H1 (cell line): ENCODE results near the gene DKK3.

Source experiments
- EP300 ChIP-seq, 2 experiments: IDR thresholded peaks; 1 replicate in 1 of 2; 2 replicates in 1 of 2; pipeline ENCODE4 v1.6.1; 2011 to 2012; ENCODE audit warnings: low read depth in 2 of 2, low read length in 2 of 2, mild to moderate bottlenecking in 2 of 2, borderline replicate concordance in 1 of 2, inconsistent platforms in 1 of 2, moderate library complexity in 1 of 2
- TF ChIP-seq, protein P1 (sequence below), 3 experiments: IDR thresholded peaks; 1 replicate in 2 of 3; 2 replicates in 1 of 3; pipeline versions ENCODE4 v1.5.1 to v1.6.1; 2011; ENCODE audit warnings: low read length in 3 of 3, mild to moderate bottlenecking in 3 of 3, inconsistent platforms in 2 of 3, low read depth in 1 of 3, moderate library complexity in 1 of 3; ENCODE audit not compliant: insufficient read depth in 1 of 3; ENCODE audit errors: control extremely low read depth in 1 of 3

DNA sequence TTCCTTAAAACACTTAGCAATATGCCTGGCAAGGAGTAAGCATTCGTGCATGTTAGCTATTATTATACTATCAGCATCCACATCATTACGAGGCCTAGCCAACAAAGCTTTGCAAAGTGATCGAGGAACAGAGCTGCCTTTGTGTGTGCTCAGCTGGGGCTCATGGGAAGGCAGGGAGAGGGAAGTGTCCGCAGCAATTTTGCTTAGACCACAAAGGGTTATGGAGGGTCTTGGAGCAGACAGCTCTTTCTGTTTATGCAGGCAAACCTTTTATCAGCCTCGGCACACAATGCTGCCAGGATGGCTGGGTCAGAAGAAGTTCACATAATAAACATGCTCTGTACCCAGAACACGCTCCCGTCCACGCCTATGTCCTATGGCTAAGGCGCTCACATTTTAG is 10.9 kb upstream of the DKK3 start:
- TF ChIP-seq EP300 (IDR thresholded peaks at IDR 0.05; ENCODE audit: borderline replicate concordance in 1 of 2, low read depth in 2 of 2, low read length in 2 of 2): no peak
- TF ChIP-seq, protein P1, sequence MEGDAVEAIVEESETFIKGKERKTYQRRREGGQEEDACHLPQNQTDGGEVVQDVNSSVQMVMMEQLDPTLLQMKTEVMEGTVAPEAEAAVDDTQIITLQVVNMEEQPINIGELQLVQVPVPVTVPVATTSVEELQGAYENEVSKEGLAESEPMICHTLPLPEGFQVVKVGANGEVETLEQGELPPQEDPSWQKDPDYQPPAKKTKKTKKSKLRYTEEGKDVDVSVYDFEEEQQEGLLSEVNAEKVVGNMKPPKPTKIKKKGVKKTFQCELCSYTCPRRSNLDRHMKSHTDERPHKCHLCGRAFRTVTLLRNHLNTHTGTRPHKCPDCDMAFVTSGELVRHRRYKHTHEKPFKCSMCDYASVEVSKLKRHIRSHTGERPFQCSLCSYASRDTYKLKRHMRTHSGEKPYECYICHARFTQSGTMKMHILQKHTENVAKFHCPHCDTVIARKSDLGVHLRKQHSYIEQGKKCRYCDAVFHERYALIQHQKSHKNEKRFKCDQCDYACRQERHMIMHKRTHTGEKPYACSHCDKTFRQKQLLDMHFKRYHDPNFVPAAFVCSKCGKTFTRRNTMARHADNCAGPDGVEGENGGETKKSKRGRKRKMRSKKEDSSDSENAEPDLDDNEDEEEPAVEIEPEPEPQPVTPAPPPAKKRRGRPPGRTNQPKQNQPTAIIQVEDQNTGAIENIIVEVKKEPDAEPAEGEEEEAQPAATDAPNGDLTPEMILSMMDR (IDR thresholded peaks at IDR 0.05; ENCODE audit: control extremely low read depth in 1 of 3, insufficient read depth in 1 of 3, low read depth in 1 of 3, low read length in 3 of 3): no peak
